Left cardiac atrium (tissue), 4 donors: ENCODE measurements around the gene PGAM1. TPM values are rescaled to one million over a fixed set of nuclear protein-coding genes. Genes with fewer than 3 reads are reported as not detected.
A peak's percentile ranks its signal among the peaks of the same experiment; 100 is the strongest.
"Not testable (repeated sequence)": the region's sequence is repeated elsewhere in the genome, so short reads cannot be mapped to it uniquely, and the experiment has no call there.

Experiments used
- ATAC-seq, 2 donors: fragments of 200-7000 bp; cut with Tn5 transposase; one replicate each; pipeline ENCODE4 v1.9.1; 2020; ENCODE audit warnings: mild to moderate bottlenecking in 2 of 2, moderate library complexity in 2 of 2
- DNase-seq: peaks from one replicate; pipeline ENCODE4 v3.0.0-alpha.2; 2020
- intact Hi-C, 2 donors: fragments of 100-400 bp; cut with DNase I; formaldehyde crosslinking; loops; one replicate each; pipeline versions ENCODE4 v1.14.1 to v1.15.1; 2022 to 2023
- total RNA-seq, 2 donors: library from RNA; stranded (reverse); fragmentation: NEBNext Ultra II Directional; extraction: Animal tissue kit (Norgen Biotek cat#: 25700); gene quantifications; one replicate each; pipeline ENCODE4 v1.2.1, GENCODE V29; 2021
- donor health status: DM: no; HTN: yes; CAD: no.
- donor health status: DM: no; HTN: yes; CAD: no; lungs with severe emphysema.
- donor health status: DM: yes; HTN: yes; CAD: no.
- donor health status: Dilated cardiomyopathy.

Gene PGAM1
- total RNA-seq, 2 donors from 2014 or later, result 258 to 344 TPM

DNA sequence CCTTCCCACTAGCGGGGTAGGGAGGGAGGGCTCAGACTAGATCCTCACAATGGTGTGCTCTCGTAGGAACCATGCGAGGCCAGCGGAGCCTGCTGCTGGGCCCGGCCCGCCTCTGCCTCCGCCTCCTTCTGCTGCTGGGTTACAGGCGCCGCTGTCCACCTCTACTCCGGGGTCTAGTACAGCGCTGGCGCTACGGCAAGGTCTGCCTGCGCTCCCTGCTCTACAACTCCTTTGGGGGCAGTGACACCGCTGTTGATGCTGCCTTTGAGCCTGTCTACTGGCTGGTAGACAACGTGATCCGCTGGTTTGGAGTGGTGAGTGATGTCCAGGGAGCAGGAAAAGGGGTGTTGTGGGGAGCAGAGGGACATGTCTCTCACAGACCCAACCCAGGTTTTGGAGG, 25.6 kb downstream of the PGAM1 start:
- ATAC-seq (no peak), DNase-seq (no peak)
- intact Hi-C loops, result loop anchor here in 1 of 2 donors (10.0 kb wide), 1 partner anchor 163 kb away; no protein-coding TSS in a partner anchor

GRCh38 chr10:97452352-97452751, 26.4 kb downstream of the PGAM1 start:
- intact Hi-C loops, result loop anchor here in 1 of 2 donors (10.0 kb wide), 1 partner anchor 162 kb away; no protein-coding TSS in a partner anchor
- no peak for ATAC-seq
- no peak for DNase-seq

GRCh38 chr10:97454330-97455036, 28.5 kb downstream of the PGAM1 start:
- intact Hi-C loops, result loop anchor here in 1 of 2 donors (10.0 kb wide), 1 partner anchor 160 kb away; no protein-coding TSS in a partner anchor
- ATAC-seq (peak; percentile 37 to 85), DNase-seq (peak; percentile 37)

- intact Hi-C loops, result loop anchor here in 1 of 2 donors (10.0 kb wide), 1 partner anchor 159 kb away; no protein-coding TSS in a partner anchor
- ATAC-seq (no peak), DNase-seq (no peak)
Observed at GRCh38 chr10:97456034-97456685, 30.2 kb downstream of the PGAM1 start.

- intact Hi-C loops, result loop anchor here in 1 of 2 donors (10.0 kb wide), 1 partner anchor 158 kb away; no protein-coding TSS in a partner anchor
- ATAC-seq (no peak), DNase-seq (no peak)
Observed at GRCh38 chr10:97456686-97457065, 30.7 kb downstream of the PGAM1 start.

- no peak for ATAC-seq
- intact Hi-C loops, result loop anchor here in 1 of 2 donors (10.0 kb wide), 1 partner anchor 156 kb away; no protein-coding TSS in a partner anchor
- no peak for DNase-seq
Observed at GRCh38 chr10:97459111-97459510, 33.1 kb downstream of the PGAM1 start.

- intact Hi-C loops, result loop anchor here (5.0 to 10.0 kb wide), 2 partner anchors 82 to 155 kb away; no protein-coding TSS in a partner anchor
- ATAC-seq (no peak), DNase-seq (no peak)
Observed at GRCh38 chr10:97459933-97460332, 33.9 kb downstream of the PGAM1 start.

GRCh38 chr10:97462309-97462708, 36.3 kb downstream of the PGAM1 start:
- no peak for ATAC-seq
- intact Hi-C loops, result loop anchor here in 1 of 2 donors (5.0 to 10.0 kb wide), 2 partner anchors 80 to 152 kb away; no protein-coding TSS in a partner anchor
- DNase-seq, result no peak

DNA sequence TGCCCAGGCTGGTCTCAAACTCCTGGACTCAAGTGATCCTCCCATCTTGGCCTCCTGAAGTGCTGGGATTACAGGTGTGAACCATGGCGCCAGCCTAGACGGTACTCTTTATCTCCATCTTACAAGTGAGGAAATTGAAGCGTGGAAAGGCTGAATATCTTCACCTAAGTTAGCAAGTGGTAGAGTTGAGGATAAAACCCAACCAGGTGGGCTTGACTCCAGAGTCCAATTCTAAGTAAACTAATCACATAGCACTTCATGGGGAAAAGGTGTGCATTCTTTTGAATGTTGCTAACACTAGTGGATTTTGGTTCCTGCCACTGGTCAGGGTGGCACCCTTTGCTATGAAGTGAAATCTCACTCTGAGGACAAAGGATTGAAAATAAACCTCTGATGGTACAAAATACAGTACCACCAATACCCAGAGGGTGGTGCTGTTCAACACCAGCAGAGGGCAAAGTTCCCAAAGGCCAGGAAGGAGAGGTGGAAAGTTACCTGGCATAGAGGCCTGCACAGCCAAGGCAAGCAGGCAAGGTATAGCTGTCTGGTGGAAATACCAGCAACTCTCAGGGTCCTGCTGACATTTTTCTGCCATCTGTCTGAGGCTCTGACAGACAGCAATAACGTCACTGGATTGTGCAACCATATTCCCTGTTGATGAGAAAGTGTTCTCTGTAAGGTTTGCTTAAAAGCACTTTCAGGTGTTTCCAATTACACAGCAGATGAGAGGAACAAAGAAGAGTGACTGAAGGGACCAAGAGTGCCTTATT, 37.6 kb downstream of the PGAM1 start:
- no peak for DNase-seq

GRCh38 chr10:97464226-97464625, 38.2 kb downstream of the PGAM1 start:
- DNase-seq, result no peak
- intact Hi-C loops, result loop anchor here in 1 of 2 donors (5.0 to 10.0 kb wide), 2 partner anchors 78 to 151 kb away; no protein-coding TSS in a partner anchor
- no peak for ATAC-seq

More for the DNA sequence above, 37.6 kb downstream of the PGAM1 start:
- intact Hi-C loops, result loop anchor here in 1 of 2 donors (5.0 to 10.0 kb wide), 2 partner anchors 79 to 151 kb away; no protein-coding TSS in a partner anchor
- ATAC-seq, result peak; percentile 39 to 60

DNA sequence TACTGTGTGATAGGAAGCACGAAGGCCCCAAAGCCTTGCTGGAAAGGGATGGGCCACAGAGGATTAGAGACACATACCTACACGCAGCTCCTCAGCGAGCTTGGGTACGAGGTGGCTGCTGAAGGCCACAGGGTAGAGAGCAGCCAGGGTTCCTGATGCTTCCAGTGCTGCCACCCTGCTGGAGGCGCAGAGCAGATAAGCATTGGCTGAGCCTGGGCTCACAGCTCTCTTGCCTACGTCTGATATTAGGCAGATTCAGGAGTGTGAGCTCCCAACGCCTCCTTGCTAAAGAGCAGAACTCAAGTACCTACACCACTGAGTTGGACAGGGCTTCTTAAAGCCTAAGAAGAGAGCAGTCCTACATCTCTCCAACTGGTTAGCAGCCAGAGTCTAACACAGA, 40.0 kb downstream of the PGAM1 start:
- DNase-seq (no peak), ATAC-seq (no peak)
- intact Hi-C loops, result loop anchor here (5.0 to 10.0 kb wide), 3 partner anchors 86 to 149 kb away; no protein-coding TSS in a partner anchor

GRCh38 chr10:97466755-97467154, 40.8 kb downstream of the PGAM1 start:
- ATAC-seq, result no peak
- DNase-seq, result no peak
- intact Hi-C loops, result loop anchor here (5.0 to 10.0 kb wide), 3 partner anchors 86 to 148 kb away; no protein-coding TSS in a partner anchor

- intact Hi-C loops, result loop anchor here (5.0 to 10.0 kb wide), 3 partner anchors 84 to 147 kb away; no protein-coding TSS in a partner anchor
- ATAC-seq, result no peak
- DNase-seq, result no peak
Observed at GRCh38 chr10:97468162-97468561, 42.2 kb downstream of the PGAM1 start.

- intact Hi-C loops, result loop anchor here (5.0 to 10.0 kb wide), 3 partner anchors 84 to 146 kb away; no protein-coding TSS in a partner anchor
- not testable (repeated sequence) for ATAC-seq, DNase-seq
Observed at GRCh38 chr10:97468781-97469180, 42.8 kb downstream of the PGAM1 start.

- ATAC-seq, result no peak
- intact Hi-C loops, result no loop called here
- no peak for DNase-seq
Observed at GRCh38 chr10:97474918-97475317, 48.9 kb downstream of the PGAM1 start.

GRCh38 chr10:97475936-97476594, 50.1 kb downstream of the PGAM1 start:
- peak; percentile 82 to 83 for ATAC-seq
- intact Hi-C loops, result no loop called here
- DNase-seq, result no peak

- ATAC-seq, DNase-seq, intact Hi-C loops: not testable (repeated sequence)
Observed at GRCh38 chr10:97479410-97479809, 53.4 kb downstream of the PGAM1 start.

DNA sequence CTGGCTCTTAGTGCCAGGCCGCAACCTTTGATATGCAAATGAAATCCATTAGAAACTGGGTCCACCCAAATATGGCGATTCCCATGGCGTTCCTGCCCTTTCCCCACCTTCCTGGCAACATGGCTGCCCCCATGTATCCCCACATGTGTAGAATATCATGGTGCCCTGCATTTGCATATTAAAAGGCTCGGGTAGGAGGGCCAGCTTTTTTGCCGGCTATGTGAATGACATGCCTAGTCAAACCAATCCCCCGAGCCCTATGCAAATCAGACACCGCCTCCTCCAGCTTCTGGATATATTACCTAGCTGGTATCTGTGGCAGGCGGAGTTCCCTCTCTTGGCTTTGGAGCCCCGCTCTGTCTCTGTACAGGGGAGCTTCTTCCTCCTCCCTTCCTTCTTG, 53.9 kb downstream of the PGAM1 start:
- intact Hi-C loops, result no loop called here
- ATAC-seq, result no peak
- no peak for DNase-seq
